Measurements from ENCODE around the gene STAT5B. TPM values are rescaled to one million over a fixed set of nuclear protein-coding genes. Genes with fewer than 3 reads are reported as not detected.

Gene STAT5B
- total and polyA plus RNA-seq, 9 of the 15 experiments (the other 6 are each of a cell fraction or from before 2014, with no cell fraction given): 20.8 to 176 (median 92.4) TPM

DNA sequence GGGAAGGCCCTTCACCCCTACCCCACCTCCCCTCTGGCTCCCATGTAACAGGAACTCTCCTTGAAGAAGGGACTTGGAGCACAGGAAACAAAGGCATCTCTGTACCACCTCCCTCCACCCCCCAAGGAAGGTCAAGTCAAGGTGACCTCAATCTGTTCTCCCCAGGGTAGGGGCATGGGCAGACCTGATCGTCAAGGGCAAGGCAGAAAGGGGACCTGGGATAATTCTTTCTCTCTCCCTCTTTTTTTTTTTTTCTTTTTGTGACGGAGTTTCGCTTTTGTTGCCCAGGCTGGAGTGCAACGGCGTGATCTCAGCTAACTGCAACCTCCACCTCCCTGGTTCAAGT lies 7.8 kb upstream of the STAT5B start:
- Histone ChIP-seq H2AFZ (ENCODE audit: low read depth, low read length) (no peak overlapping the region), H3K9me3 (replicated peaks; ENCODE audit: control insufficient read depth, insufficient read depth, low read depth, low read length) (no peaks in the 10 kb centered on the region), H4K20me1 (replicated peaks; ENCODE audit: control insufficient read depth, insufficient read depth, low read length) (no peaks in the 10 kb centered on the region), H3K9me1 (ENCODE audit: control insufficient read depth, insufficient read depth, low read length) (no peaks in the 10 kb centered on the region), H3K79me2 (ENCODE audit: control insufficient read depth, insufficient read depth, low read length) (peaks cover 84% of the 10 kb centered on the region), H3K9ac (ENCODE audit: insufficient read depth in 1 of 2, low read depth in 2 of 2, low read length in 2 of 2) (peak overlapping the region; percentile 47 to 82; a peak in 3 of 4 replicates), H3K4me1 (replicated peaks in 1 of 2; ENCODE audit: control insufficient read depth in 2 of 2, insufficient read depth in 2 of 2, low read length in 2 of 2) (peaks cover 47 to 61% of the 10 kb centered on the region in 2 experiments), H3K36me3 (ENCODE audit: control insufficient read depth, insufficient read depth, low read length) (peaks cover 37% of the 10 kb centered on the region; the same call in 2 of the 3 replicates), H3K27ac (ENCODE audit: extremely low read depth, low read depth, low read length) (peak overlapping the region; percentile 59), H3K27me3 (ENCODE audit: control insufficient read depth in 2 of 2, insufficient read depth in 2 of 2, low read length in 2 of 2) (no peaks in the 10 kb centered on the region), H3K4me2 (ENCODE audit: insufficient read depth, low read length) (peak overlapping the region; percentile 66), H3K4me3 (peak overlapping the region; percentile 17; the same call in 1 of the 2 replicates)
- ChIA-PET POLR2A (no interaction called here), CTCF (ENCODE audit: low intra/inter-chr PET ratio) (no interaction called here)
- in situ Hi-C loops (cut with MboI) (no loop called here), intact Hi-C loops (cut with micrococcal nuclease) (no loop called here)
- TF ChIP-seq ZNF324 (CRISPR knock-in tag; IDR thresholded peaks at IDR 0.05) (no peak), ESRRA (IDR thresholded peaks at IDR 0.05; ENCODE audit: borderline replicate concordance, low read depth) (peak; percentile 91), POLR2A (conservative IDR thresholded peaks at IDR 0.05) (0 out of 2 replicates have a peak, but pooled peaks have one; percentile 6)
- 64% methylated on average over 3 of the region's 5 CpGs for WGBS (ENCODE audit: insufficient coverage, low coverage, missing lambda C conversion rate)
- DNase-seq (ENCODE audit: extremely low read depth in 1 of 4, low spot score in 3 of 4) (no peak), FAIRE-seq (peak; percentile 60), ATAC-seq (no peak)
- BruUV-seq (replicated peaks): no TSS peak

DNA sequence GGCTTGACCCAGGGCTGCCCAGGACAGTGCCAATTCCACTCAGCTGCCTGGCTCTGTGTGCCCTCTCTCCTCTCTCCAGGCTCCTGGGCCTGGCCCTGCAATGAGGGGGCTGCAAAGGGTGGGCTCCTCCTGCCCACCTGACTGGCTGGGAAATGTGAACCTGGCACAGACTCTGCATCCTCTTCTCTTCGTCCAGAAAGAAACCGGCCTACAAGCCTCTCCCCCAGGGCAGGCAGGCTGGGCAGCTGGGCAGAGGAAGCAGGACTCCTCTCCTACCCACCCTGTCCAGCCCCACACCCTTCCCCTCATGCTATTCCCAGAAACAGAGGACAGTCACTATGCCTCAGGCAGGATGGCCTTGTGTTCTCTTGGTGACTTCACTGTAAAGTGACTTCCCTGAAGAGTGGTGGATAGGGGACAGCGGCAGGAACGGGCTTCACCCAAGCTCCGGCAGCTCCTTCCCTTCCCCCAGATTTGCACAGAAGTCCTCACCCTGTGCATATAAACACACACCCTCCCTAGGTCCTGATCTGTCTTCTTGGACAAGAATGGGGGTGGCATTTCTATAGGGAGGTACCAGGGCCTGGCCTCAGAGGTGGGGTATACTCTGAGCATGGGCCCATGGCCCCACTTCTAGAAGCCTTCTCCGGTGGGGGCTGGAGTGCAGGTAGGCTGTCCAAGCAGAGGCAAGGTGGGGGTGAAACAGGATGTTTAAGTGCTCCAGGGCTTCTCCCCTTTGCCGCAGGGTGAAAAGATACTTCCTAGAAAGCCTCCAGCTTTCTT lies 7.2 kb upstream of the STAT5B start:
- H3K9me1 ChIP-seq (ENCODE audit: control insufficient read depth, insufficient read depth, low read length): no peaks in the 10 kb centered on the region
- TF ChIP-seq POLR2G (IDR thresholded peaks at IDR 0.05; ENCODE audit: low read depth, low read length): peak; percentile 73
- no peak for TF ChIP-seq COPS2 (conservative IDR thresholded peaks at IDR 0.05)
- TF ChIP-seq PYGO2 (tag; IDR thresholded peaks at IDR 0.05): no peak
- TF ChIP-seq MTA3 (IDR thresholded peaks at IDR 0.05; ENCODE audit: borderline replicate concordance): no peak
- no peak for TF ChIP-seq PRMT5 (CRISPR knock-in tag; IDR thresholded peaks at IDR 0.05)
- TF ChIP-seq SMAD2 (IDR thresholded peaks at IDR 0.05; ENCODE audit: low read depth, low read length): no peak
- peak; percentile 47; the same call in 1 of the 2 replicates for TF ChIP-seq POLR2A (conservative IDR thresholded peaks at IDR 0.05)
- TF ChIP-seq RBFOX2 (IDR thresholded peaks at IDR 0.05; ENCODE audit: low read depth, low read length): peak; percentile 69
- TF ChIP-seq, protein P1, sequence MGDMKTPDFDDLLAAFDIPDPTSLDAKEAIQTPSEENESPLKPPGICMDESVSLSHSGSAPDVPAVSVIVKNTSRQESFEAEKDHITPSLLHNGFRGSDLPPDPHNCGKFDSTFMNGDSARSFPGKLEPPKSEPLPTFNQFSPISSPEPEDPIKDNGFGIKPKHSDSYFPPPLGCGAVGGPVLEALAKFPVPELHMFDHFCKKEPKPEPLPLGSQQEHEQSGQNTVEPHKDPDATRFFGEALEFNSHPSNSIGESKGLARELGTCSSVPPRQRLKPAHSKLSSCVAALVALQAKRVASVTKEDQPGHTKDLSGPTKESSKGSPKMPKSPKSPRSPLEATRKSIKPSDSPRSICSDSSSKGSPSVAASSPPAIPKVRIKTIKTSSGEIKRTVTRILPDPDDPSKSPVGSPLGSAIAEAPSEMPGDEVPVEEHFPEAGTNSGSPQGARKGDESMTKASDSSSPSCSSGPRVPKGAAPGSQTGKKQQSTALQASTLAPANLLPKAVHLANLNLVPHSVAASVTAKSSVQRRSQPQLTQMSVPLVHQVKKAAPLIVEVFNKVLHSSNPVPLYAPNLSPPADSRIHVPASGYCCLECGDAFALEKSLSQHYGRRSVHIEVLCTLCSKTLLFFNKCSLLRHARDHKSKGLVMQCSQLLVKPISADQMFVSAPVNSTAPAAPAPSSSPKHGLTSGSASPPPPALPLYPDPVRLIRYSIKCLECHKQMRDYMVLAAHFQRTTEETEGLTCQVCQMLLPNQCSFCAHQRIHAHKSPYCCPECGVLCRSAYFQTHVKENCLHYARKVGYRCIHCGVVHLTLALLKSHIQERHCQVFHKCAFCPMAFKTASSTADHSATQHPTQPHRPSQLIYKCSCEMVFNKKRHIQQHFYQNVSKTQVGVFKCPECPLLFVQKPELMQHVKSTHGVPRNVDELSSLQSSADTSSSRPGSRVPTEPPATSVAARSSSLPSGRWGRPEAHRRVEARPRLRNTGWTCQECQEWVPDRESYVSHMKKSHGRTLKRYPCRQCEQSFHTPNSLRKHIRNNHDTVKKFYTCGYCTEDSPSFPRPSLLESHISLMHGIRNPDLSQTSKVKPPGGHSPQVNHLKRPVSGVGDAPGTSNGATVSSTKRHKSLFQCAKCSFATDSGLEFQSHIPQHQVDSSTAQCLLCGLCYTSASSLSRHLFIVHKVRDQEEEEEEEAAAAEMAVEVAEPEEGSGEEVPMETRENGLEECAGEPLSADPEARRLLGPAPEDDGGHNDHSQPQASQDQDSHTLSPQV (IDR thresholded peaks at IDR 0.05): peak; percentile 20; the same call in 1 of the 2 replicates
- FAIRE-seq (no peak), ATAC-seq (0 out of 3 replicates have a peak, but pooled peaks have one; percentile 1), DNase-seq (ENCODE audit: extremely low read depth in 1 of 4, low spot score in 3 of 4) (no peak)
- H3K4me2 ChIP-seq (ENCODE audit: insufficient read depth, low read length): peak overlapping the region; percentile 66
- no peaks in the 10 kb centered on the region for H3K9me3 ChIP-seq (replicated peaks; ENCODE audit: control insufficient read depth, insufficient read depth, low read depth, low read length)
- peaks cover 80% of the 10 kb centered on the region for H3K79me2 ChIP-seq (ENCODE audit: control insufficient read depth, insufficient read depth, low read length)
- ChIA-PET POLR2A (interaction anchor here (0.6 to 0.7 kb wide), 3 partner anchors 9 to 231 kb away, joined by 3 read pairs; no protein-coding TSS in a partner anchor), CTCF (ENCODE audit: low intra/inter-chr PET ratio) (no interaction called here)
- peaks cover 37% of the 10 kb centered on the region; the same call in 2 of the 3 replicates for H3K36me3 ChIP-seq (ENCODE audit: control insufficient read depth, insufficient read depth, low read length)
- BruUV-seq (replicated peaks): no TSS peak
- H3K27me3 ChIP-seq (ENCODE audit: control insufficient read depth in 2 of 2, insufficient read depth in 2 of 2, low read length in 2 of 2): no peaks in the 10 kb centered on the region
- H2AFZ ChIP-seq (ENCODE audit: low read depth, low read length): no peak overlapping the region
- H3K27ac ChIP-seq (ENCODE audit: extremely low read depth, low read depth, low read length): peak overlapping the region; percentile 59
- in situ Hi-C loops (cut with MboI): no loop called here
- H4K20me1 ChIP-seq (replicated peaks; ENCODE audit: control insufficient read depth, insufficient read depth, low read length): no peaks in the 10 kb centered on the region
- peak overlapping the region; percentile 17; the same call in 1 of the 2 replicates for H3K4me3 ChIP-seq
- peaks cover 49 to 55% of the 10 kb centered on the region in 2 experiments for H3K4me1 ChIP-seq (replicated peaks in 1 of 2; ENCODE audit: control insufficient read depth in 2 of 2, insufficient read depth in 2 of 2, low read length in 2 of 2)
- WGBS (ENCODE audit: insufficient coverage, low coverage, missing lambda C conversion rate): 45% methylated on average over 7 of the region's 7 CpGs
- intact Hi-C loops (cut with micrococcal nuclease): no loop called here
- H3K9ac ChIP-seq (ENCODE audit: insufficient read depth in 1 of 2, low read depth in 2 of 2, low read length in 2 of 2): peak overlapping the region; percentile 47 to 82

All from K562 (cell line).